Stimulated activated naive CD4-positive, alpha-beta T cell treated with Interleukin-2 at 50 U/mL for 16 hours (primary cell): Measurements from ENCODE around the gene SYMPK.

Experiments
- DNase-seq: peaks from one replicate; lab custom pipeline; 2025; lab: John Stamatoyannopoulos, UW

SYMPK gene

GRCh38 chr19:45781214-45782161, 81.5 kb downstream of the SYMPK start:
- DNase-seq = no peak

GRCh38 chr19:45780448-45781213, 82.3 kb downstream of the SYMPK start:
- DNase-seq = no peak

DNA sequence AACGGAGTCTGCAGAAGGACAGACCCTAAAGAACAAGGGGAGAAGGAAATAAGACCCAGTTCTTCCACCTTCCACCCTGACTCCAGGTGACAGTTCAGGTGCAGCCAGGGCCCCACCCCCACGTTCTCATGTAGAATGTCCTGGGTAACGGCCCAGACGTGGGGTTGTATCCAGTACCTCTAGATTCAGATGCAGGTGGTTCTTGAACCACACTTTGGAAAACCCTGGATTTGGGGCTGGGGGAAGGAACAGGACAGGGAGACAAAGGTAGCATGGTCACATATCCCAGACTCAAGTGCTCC, 82.8 kb downstream of the SYMPK start:
- DNase-seq = no peak

GRCh38 chr19:45779231-45780145, 83.5 kb downstream of the SYMPK start:
- peak; percentile 81 for DNase-seq

DNA sequence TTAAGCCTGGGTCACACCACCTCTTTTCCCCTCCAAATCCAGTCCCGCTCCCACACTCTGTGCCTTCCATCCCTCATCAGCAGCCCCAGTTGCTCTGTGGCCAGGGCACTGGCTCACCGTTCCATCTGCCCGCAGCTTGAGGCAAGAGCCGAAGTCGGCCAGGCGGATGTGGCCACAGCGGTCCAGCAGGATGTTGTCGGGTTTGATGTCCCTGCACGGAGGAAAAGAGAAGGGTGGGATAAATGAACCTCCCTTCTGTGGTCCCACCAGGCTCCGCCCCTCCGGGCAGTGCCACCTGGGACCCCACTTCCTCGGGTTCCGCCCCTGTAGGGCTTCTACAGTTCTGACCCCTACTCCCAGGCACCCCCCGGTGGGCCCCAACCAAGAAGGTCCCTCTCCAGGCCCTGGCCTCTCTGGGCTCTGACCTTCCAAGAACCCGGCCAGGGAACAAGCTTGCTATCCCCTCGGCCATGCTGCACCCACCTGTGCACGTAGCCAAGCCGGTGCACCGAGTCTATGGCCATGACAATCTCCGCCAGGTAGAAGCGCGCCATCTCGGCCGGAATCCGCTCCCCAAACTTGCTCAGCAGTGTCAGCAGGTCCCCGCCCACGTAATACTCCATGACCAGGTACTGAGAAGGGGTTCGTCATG, 84.8 kb downstream of the SYMPK start:
- DNase-seq = no peak

- DNase-seq = no peak
Measured at GRCh38 chr19:45777395-45777961, 85.5 kb downstream of the SYMPK start.

DNA sequence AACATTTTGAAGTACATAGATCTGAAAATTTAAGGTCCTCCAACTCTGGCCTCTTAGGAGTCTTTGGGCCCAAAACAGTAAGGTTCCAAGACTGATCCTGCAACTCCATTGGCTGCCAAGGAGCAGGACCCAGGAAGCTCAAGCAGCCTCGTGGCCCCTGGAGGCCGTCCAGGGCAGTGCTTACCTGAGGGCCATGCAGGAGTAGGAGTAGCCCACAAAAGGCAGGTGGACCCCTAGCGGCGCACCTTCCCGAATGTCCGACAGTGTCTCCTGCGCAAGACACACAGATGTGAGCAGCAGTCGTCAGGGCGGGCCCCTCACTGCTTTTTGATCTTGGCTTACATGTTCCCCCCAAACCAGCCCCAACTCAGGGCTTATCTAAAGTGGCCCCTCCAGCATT, 88.2 kb downstream of the SYMPK start:
- DNase-seq = no peak

GRCh38 chr19:45773384-45773783, 89.6 kb downstream of the SYMPK start:
- no peak for DNase-seq

DNA sequence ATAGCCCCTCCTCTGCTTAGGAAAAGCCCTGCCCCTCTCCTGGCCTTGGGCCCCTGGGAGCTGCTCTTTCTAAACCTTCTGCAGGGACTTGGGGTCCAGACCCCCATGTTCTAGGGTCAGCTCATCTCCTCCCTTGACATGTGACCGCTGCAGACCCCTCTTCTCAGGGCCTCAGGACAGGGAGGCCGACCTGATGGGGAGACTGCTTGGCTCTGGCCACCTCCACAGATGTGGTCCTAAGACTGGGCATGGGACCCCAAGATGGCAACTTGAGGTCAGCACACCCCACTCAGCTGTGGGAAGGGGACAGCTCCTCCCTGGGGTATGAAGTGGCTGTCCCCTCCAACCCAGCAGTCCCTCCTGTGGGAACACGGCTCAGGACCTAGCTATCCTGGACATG, 90.0 kb downstream of the SYMPK start:
- DNase-seq = no peak

DNA sequence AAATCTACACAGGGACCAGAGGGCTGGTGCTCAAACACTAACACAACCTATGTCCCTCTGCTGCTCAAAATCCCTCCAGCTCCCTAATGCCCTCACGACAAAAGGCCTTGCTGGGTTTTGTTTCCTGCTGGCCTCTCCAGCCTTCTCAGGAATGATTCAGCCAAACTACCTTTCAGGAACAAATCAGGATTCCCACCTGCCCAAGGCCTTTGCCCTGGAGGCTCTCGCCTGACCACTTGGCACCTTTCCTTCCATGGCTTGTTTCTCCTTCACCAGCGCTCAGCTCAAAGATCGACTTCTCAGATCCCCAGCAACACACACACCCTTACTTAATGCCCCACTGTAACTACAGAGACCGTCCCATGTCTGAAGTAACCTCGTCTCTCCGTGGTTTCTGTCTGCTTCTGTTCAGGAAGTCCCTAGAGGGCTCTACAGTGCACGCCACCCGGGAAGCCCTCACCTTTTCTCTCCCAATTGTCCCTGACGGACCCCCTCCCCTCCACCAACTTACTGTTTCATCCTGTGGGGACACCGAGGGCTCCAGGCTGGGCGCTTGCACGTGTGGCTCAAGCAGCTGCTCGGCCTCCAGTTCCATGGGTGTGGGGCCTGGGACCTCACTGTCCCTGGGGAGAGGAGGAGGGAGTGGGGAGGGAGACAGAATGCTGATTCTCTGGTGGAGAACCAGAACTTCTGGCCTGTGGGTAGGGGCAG, 90.7 kb downstream of the SYMPK start:
- no peak for DNase-seq

DNA sequence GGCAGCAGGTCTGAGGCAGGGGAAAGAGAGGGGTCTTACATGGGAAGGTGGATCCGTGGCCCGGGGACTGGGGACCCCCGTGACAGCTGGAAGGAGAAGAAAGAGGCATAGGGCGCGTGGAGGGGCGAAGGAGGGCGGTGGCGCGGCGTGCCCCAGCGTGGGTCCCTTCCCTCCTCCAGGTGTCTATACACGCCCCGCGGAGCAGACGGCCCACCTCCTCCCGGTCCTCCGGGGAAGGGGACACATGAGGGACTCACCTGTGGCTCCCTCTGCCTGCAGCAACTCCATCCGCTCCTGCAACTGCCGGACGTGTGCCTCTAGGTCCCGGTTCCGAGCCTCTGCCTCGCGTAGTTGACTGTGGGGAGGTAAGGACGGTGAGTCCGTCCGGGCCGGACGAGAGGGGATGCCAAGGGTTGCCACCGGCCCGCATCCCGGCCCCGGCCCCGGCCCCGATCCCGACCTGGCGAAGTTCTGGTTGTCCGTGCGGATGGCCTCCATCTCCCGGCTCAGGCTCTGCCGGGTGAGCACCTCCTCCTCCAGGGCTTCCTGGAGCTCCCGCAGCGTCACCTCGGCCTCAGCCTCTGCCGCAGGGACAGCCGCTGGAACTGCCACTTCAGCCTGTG, 91.5 kb downstream of the SYMPK start:
- no peak for DNase-seq

GRCh38 chr19:45770192-45771101, 92.5 kb downstream of the SYMPK start:
- peak; percentile 86 for DNase-seq

- DNase-seq = peak; percentile 56
Measured at GRCh38 chr19:45769821-45770191, 93.1 kb downstream of the SYMPK start.

- DNase-seq = peak; percentile 94
Measured at GRCh38 chr19:45768984-45769782, 93.8 kb downstream of the SYMPK start, which contains the start of gene SIX5. TSS of gene SIX5 (minus strand) at chr19:45769252. CDS start at chr19:45768844, 408 bp downstream.

- peak; percentile 24 for DNase-seq
Measured at GRCh38 chr19:45768655-45768983, 94.3 kb downstream of the SYMPK start.

GRCh38 chr19:45767881-45768654, 94.9 kb downstream of the SYMPK start:
- no peak for DNase-seq

DNA sequence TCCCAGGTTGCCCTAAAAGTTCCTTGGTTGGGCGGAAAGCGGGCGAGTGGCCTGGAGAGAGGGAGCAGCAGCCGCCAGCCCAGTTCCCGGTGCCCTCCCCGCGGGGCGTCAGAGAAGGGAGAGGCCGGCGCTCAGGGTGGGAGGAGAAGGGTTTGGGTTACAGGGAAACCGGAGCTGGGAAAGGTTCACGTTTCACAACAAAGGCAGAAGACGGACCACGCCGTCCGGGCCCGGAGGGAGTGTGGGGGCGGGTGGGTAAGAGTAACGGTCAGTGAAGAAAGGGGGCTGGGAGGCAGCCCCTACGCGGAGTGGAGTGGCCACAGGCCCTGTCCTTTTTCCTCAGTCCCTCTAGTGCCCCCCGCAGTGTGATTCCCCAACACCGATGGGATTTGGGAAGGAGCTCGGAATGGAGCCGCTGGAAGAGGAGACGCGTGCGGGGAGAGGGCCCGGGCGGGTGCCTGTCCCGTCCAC, 95.5 kb downstream of the SYMPK start:
- no peak for DNase-seq
